Skin epidermis (tissue), 12 donors: ENCODE data around the gene CEP250.
"Not testable (repeated sequence)": the region's sequence is repeated elsewhere in the genome, so short reads cannot be mapped to it uniquely, and the experiment has no call there.

Experiments
- H3K27ac ChIP-seq, 21 experiments: fragments of 200-600 bp; sonication (generic) in 11 of 21; one replicate each; pipeline ENCODE4 v1.5.0; 2020; ENCODE audit warnings: mild to moderate bottlenecking in 3 of 21, inconsistent platforms in 2 of 21, moderate library complexity in 2 of 21
- H3K4me3 ChIP-seq, 7 experiments: fragments of 200-600 bp; sonication (generic) in 2 of 7; one replicate each; pipeline ENCODE4 v1.5.0; 2020; ENCODE audit warnings: inconsistent platforms in 2 of 7, mild to moderate bottlenecking in 2 of 7, moderate library complexity in 1 of 7

The CEP250 gene

DNA sequence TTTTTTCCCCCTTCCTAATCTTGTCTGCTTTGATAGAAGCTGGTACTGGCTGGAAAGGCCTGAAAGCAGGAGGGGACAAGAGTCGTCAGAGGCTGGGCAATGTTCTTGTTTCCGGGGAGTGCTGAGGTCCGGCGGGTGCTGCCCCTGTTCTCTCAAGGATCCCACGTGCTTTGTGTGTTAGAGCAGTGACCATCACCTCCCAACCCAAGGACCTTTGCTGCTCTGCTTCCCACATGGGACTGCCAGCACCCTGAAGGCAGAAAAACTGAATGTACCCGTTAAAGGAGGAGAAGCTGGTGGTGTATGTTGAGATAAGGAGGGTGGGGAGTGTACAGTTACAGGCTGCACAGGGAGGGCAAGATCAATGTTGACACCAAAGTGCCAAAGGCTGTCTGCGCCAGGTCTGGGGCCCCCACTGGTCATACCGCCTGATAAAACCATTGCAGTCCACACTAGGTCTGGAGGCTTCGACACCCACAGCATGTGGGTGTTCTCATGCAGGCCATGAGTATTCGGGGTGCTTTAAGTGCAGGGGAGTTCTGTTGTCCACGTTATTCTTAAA lies 59.1 kb downstream of the CEP250 start:
- Histone ChIP-seq H3K27ac (no peak overlapping the region), H3K4me3 (no peak overlapping the region)

DNA sequence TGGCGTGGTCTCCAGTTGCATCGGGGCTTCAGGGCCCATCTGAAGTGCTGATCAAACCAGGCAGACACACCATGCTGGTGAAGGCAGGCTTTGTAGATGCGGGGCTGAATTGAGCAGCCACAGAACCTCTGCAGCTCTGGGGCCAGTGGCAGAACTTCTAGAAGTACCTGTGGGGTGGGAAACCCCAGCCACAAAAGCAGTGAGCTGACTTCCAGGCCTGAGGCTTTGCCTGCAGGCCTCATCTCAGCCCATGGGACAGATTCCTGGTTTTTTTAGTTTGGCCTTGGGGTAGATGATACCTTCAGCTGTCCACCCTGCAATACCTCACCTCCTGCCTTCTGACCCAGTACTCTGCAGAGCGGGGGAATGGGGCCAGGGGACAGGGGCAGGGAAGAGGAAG lies 59.9 kb downstream of the CEP250 start:
- H3K4me3 ChIP-seq: no peak overlapping the region
- no peak overlapping the region for H3K27ac ChIP-seq

DNA sequence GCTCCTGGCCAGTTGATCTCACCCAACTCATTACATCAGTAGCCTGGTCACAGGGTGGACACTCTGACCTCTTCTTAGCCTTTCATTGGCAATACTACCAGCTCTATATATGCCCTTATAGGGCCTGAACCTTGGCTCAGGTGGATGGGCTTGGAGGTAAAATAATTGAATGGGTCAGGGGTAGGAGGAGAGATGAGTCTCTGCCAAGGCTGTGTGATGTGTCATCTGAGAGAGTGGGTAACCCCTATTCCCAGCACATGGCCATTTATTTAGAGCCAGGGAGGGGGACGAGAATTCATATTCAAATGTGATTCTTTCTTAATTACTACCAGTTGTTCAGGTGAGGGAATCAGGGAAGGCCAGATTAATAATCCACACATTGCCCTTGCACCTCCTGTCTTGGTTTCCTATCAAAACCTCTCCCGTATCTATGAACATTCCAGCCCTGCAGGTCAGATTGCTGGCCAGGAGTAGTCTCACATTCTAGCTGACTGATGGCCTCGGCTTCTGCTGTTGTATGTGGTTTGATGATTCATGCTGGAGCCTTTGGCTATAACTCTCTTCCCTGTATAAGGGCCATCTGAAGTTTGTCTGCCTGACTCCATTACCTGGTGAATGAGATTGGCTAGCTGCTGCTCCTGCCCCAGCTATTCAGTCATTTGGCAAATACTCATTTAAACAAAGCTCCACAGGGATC lies 60.7 kb downstream of the CEP250 start:
- H3K27ac ChIP-seq: no peak overlapping the region
- no peak overlapping the region for H3K4me3 ChIP-seq

DNA sequence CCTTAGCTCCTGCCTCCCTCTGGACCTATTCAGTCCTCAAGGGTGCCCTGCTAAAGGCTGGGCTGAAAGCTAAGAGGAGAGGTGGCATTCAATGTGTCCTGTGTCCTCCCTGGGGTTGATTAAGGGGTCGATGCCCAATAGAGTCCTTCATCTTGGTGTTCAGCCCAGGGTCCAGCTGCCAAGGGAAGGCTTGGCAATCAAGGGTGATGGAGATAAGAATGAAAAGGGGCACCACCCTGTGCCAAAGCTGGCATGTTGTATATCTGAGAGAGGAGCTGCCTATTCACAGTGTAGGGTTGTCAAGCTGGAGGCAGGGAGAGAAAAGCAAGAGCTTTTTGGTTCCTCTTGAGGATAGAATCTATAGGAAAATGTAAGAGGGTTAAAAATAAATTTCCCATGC lies 61.7 kb downstream of the CEP250 start:
- H3K4me3 ChIP-seq: no peak overlapping the region
- no peak overlapping the region for H3K27ac ChIP-seq

DNA sequence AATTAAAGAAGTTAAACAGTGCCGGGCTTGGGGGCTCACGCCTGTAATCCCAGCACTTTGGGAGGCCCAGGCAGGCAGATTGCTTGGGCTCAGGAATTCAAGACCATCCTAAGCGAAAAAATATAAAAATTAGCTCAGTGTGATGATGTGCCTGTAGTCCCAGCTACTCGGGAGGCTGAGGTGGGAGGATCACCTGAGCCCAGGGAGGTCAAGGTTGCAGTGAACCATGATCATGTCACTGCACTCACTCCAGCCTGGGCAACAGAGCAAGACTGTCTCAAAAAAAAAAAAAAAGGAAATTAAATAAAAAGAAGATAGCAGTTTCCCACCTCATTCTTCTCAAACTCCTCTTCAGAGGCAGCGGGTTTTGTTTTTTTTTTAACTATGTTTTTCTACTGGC lies 62.4 kb downstream of the CEP250 start:
- not testable (repeated sequence) for H3K4me3 ChIP-seq, H3K27ac ChIP-seq

DNA sequence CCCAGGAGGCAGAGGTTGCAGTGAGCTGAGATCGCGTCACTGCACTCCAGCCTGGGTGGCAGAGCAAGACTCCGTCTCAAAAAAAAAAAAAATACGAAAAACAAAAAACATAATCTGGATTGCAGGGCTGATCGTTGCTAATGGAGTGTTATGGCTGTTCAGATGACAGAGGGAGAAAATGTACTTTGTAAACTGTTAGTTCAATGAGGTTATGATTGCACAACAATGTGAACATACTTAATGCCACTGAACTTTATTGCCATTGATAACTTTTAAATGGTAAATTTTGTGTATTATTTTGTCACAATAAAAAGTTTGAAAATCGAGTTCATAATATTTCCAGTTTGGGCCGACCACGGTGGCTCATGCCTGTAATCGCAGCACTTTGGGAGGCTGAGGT lies 63.6 kb downstream of the CEP250 start:
- H3K4me3 ChIP-seq: no peak overlapping the region
- no peak overlapping the region for H3K27ac ChIP-seq

DNA sequence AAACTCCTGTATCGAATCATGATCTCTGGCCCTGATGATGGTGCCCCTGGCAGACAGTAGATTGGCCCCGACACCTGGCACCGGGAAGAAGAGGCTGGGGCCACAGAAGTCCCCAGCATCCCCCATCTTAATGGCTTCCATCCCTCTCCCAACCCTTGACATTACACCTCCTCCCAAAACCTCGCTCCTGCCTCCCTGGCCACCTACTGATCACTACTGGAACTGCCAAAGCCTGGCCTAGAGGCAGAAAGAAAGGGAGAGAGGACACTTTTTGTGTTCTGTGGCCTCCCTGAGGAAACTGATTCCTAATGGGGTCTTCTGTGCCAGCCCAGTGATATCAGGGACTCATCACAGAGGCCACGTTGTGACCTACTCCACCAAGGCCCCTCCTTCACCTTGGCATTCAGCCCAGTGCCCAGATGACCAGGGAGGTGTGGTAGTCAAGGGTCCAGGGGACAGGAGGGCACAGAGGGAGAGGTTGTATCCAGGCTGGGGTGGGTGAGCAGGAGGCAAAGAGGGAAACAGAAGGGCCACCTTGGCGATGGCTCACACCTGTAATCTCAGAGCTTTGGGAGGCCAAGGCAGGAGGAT lies 68.0 kb downstream of the CEP250 start:
- H3K4me3 ChIP-seq: no peak overlapping the region

DNA sequence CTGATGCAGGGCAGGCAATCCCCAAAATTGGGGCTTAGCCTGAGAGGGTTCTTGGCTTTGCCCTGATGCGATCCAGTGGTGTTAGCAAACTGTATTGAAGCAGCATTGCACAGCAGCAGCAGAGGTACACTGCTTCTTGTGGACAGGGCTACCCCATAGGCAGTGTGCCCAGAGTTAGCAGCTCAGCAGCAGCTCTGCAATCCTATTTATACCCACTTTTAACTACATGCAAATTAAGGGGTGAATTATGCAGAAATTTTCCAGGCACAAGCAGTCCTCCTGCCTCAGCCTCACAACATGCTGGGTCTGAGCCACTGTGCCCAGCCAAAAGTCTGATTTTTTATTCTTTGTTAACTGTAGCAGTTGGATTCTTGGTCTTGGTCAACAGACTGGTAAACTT lies 70.2 kb downstream of the CEP250 start:
- Histone ChIP-seq H3K27ac (no peak overlapping the region), H3K4me3 (no peak overlapping the region)

More for the DNA sequence above, 68.0 kb downstream of the CEP250 start:
- no peak overlapping the region for H3K27ac ChIP-seq

DNA sequence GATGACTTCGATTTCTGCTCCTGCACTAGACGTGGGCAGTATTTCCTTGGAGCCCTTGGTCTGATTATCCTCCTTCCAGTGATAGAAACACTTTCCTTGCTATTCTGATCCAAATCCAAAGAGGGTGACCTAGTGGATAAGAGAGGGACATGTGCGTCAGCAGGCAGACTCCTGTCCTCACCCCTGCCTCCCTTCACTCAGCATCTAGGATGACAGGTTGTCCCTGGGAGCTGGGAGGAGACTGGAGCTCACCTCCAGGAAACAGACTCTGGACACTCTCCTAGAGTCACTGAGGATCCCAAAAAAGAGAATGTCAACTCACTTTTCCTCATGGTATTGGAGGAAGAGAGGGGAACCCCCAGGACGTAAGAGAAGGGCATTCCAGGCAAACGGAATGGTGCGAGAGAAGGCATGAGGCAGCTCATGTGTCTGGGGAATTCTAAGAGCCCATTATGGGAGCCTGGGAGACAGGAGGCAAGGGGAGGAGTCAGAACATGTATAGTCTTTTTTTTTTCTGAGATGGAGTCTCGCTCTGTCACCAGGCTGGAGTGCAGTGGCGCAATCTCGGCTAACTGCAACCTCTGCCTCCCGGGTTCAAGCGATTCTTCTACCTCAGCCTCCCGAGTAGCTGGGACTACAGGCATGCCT lies 71.8 kb downstream of the CEP250 start:
- Histone ChIP-seq H3K27ac (no peak overlapping the region), H3K4me3 (no peak overlapping the region)

DNA sequence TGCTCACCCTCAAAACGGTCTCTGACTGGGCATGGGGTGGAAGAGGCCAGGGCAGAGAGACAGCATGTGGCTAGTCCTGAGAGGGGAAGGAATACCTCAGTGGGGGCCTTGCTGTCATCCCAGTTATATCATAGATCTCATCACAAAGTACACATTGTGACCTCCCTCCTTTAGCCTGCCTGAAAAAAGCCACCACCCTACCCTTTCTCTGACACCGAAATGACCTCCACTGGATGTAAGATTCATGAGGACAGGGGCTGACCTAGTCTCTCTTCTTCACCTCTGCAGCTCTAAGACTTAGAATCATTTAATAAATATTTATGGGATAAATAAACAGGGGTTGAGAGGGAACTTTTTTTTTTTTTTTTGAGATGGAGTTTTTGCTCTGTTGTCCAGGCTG lies 74.2 kb downstream of the CEP250 start, which contains the start of gene C20orf173:
TSS of gene C20orf173 (minus strand) at position 101 of the 400 bp plus-strand sequence. CDS start 279 bp downstream, outside the sequence.
- H3K27ac ChIP-seq: no peak within 1 kb of the TSS
- H3K4me3 ChIP-seq: no peak within 1 kb of the TSS

DNA sequence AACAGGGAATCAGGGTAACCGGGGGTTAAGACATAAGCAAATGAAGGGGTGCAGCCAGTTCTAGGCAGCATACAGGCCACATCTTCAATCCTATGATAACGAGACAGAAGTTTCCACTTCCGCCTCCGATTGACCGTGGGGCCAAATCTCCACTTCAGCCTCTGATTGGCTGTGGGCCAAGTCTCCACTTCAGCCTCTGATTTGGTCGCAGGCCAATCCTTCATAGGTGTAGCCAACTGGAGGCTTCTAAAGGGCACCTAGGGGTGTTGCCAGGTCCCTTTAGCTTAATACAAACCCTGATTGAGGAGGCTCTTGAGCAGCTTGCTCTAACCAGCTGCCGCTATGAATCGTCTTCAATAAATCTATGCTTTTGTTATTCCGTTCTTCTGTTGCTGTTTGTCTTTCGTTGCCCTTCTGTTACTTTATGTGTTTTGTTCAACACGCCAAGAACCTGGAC lies 84.4 kb downstream of the CEP250 start:
- H3K4me3 ChIP-seq: no peak overlapping the region
- H3K27ac ChIP-seq: no peak overlapping the region

DNA sequence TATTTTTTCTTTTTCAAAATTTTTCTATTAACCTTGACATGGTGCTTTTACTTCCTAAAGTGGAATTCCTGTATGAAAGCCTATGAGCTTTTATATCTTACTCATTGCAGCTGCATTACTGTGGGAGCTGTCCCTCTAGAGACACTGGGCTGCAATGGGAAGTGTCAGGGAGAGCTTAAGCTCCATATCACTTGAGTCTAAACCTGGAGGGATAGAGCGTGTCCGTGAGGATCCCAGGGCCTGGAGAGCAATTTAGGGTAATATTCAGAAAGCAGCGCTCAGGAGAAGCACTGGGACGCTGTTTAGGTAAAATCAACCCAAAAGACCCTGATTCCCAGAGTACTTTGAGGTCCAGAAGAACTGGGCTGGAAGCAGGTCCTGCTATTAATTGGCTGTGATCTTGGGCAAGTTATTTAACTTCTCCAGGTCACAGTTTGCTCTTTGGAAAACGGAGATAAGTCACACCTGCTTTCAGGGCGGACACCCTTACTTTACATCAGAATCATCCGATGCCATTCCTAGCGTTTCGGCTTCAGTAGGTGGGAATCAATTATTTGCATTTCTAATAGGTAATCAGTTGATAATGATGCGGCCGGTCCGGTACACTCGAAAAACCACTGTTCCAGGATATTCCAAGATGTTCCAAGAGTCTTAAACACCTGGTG lies 85.9 kb downstream of the CEP250 start:
- Histone ChIP-seq H3K27ac (peak overlapping the region in 8 of 21 experiments; percentile 70 to 93 (median 87)), H3K4me3 (peak overlapping the region; percentile 55 to 89 (median 79))

DNA sequence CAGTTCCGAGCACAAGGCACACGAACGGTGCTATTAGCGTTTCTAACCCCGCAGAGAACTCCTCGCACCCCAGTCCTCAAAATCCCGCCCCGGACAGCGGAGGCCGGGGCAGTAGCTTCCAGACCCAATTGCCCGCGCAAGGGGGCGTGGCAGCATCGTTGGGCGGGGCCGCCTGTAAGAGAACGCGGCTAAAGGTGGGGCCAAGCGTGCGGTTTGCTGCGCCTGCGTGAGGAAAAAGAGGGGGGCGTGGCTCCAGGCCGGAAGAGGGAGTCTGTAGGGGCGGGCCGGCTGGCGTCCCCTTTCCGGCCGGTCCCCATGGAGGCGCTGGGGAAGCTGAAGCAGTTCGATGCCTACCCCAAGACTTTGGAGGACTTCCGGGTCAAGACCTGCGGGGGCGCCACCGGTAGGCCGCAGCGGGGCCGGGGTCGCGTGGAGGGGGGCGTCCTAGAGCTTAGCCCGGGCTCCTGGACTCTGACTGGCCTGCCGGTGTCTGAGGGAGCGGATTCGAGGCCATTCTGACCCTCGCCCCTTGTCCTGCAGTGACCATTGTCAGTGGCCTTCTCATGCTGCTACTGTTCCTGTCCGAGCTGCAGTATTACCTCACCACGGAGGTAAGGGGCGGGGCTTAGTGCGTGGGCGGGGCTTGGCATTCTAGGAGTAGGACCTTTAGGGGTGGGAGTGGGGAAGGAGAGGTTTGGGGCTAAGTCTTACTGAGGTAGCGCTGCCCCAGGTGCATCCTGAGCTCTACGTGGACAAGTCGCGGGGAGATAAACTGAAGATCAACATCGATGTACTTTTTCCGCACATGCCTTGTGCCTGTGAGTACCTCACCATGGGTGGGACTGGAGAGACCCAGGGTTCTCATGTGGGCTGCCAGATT lies 86.6 kb downstream of the CEP250 start, which contains the start of gene ERGIC3:
TSS of gene ERGIC3 (plus strand) at position 296 of the 880 bp plus-strand sequence. CDS start at position 316, 20 bp downstream.
- peak within 1 kb of the TSS in 20 of 21 experiments; percentile 58 to 93 (median 83) for H3K27ac ChIP-seq

DNA sequence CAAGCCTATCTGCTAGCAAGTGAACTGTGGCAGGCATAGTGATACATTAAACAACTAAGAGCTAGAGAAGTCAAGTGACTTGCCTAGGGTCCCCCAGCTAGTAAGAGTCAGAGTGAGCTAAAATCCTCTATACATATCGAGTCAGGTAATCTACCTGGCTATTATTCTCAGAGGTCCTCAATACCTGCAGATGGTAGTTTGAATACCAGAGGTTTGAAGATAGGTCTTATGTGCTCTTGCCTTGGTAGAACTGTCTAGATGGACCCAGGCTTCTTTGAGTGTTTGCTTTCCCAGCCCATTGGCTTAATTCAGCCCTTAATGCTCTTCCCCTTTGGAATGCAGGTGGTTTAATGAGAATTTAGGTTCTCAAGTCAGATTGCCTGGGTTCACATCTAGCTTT lies 87.6 kb downstream of the CEP250 start:
- H3K4me3 ChIP-seq: peak overlapping the region in 1 of 7 experiments; percentile 84
- no peak overlapping the region for H3K27ac ChIP-seq

More for the DNA sequence above, 86.6 kb downstream of the CEP250 start, which contains the start of gene ERGIC3:
- H3K4me3 ChIP-seq: peak within 1 kb of the TSS; percentile 55 to 89 (median 79)

DNA sequence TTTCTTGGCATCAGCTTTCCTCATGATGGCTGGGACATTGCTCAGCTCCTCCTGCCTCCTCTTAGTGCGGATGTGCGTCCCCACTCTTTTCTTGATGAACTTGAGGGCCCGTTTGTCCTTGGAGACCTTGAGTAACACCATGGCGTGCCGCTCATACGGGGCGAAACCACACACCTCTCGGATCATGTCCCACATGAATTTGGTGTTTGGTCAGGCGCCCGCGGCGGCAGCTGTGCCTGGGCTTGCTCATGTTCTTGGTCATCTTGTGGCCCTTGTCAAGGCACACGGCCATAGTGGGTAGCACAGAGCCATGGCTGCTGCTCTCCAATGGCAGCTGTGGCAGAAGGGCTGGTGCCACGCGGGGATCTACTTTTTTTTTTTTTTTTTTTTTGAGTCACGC lies 89.0 kb downstream of the CEP250 start:
- H3K4me3 ChIP-seq: no peak overlapping the region
- H3K27ac ChIP-seq: no peak overlapping the region

DNA sequence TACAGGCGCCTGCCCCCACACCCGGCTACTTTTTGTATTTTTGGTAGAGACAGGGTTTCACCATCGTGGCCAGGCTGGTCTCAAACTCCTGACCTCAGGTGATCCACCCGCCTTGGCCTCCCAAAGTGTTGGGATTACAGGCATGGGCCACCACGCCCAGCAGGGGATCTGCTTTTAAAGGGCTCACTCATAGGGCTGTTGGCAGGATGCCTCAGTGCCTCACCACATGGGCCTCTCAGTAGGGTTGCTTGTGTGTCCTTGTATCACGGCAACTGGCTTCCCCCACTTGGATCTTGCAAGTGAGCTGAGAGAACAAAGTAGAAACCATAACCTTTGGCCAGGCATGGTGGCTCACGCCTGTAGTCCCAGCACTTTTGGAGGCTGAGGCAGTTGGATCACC lies 89.5 kb downstream of the CEP250 start:
- H3K4me3 ChIP-seq, H3K27ac ChIP-seq: not testable (repeated sequence)

DNA sequence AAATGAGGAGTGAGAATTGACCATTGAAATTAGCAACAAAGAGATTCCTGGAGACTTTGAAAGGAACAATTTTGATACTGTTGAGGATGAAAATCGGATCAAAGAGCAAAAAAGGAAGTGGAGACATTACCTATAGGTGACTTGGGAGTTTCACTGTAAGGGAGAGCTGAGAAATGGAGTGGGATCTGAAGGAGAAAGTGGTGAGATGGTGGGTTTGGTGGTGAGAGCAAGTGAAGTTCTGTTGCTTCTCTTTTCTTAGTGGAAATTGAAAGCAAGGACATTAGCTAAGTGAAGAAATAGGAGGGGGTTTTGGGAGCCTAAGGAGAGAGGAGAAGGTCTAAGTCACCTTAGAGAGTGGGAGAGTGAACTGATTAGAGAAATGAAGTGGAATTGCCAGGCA lies 90.7 kb downstream of the CEP250 start:
- no peak overlapping the region for H3K4me3 ChIP-seq
- H3K27ac ChIP-seq: no peak overlapping the region

DNA sequence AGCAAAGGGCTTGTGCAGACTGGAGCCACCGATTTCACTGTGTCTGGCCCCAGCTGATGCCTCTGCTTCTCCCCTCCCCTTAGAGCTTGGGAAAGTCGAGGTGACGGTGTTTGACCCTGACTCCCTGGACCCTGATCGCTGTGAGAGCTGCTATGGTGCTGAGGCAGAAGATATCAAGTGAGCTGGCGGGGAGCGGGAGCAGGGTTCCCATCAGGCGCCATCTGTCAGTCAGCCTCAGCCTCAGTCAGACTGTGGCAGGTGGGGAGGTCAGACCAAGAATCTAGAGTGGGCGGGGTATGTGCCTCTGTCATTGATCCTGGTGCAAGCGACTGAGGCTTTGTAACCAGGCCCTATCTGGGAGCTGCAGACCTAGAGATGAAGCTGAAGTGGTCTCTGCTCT lies 91.9 kb downstream of the CEP250 start:
- Histone ChIP-seq H3K27ac (no peak overlapping the region), H3K4me3 (no peak overlapping the region)

DNA sequence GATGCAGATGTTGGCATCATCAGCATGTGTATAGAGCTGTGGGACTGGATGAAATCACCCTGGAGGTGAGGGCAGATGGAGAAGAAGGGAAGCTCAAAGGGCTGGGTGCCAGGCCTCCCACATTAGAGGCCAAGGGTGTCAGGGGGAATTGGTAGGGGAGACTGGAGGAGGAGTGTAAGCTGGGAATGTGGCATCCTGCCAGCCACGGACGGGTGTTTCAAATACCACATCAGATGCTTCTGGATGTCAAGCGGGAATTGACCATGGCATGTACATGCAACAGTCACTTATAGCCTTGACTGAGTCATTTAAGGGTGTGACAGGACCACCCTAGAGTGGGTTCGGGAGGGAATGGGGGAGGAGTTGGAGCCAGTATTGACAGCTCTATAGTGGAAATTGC lies 96.1 kb downstream of the CEP250 start:
- Histone ChIP-seq H3K27ac (no peak overlapping the region), H3K4me3 (no peak overlapping the region)
